NK-92 treated with Interleukin-12 subunit alpha and Interleukin-12 subunit beta, amount 100 ng/mL, for 24 hours (cell line): ENCODE data around the gene SEMA4C.

Experiments used
- DNase-seq: peaks from one replicate; lab custom pipeline; 2025; lab: John Stamatoyannopoulos, UW

SEMA4C gene

GRCh38 chr2:96881349-96882195, 11.7 kb upstream of the SEMA4C start:
- DNase-seq = no peak

GRCh38 chr2:96880891-96881273, 11.0 kb upstream of the SEMA4C start:
- no peak for DNase-seq

GRCh38 chr2:96879545-96880040, 9.7 kb upstream of the SEMA4C start:
- no peak for DNase-seq

- no peak for DNase-seq
Measured at GRCh38 chr2:96878796-96879544, 9.1 kb upstream of the SEMA4C start.

GRCh38 chr2:96878171-96878570, 8.3 kb upstream of the SEMA4C start:
- DNase-seq = no peak

- DNase-seq = no peak
Measured at GRCh38 chr2:96877631-96878092, 7.8 kb upstream of the SEMA4C start.

- peak; percentile 72 for DNase-seq
Measured at GRCh38 chr2:96877042-96877451, 7.2 kb upstream of the SEMA4C start.

GRCh38 chr2:96876269-96877041, 6.6 kb upstream of the SEMA4C start:
- peak; percentile 50 for DNase-seq

- no peak for DNase-seq
Measured at GRCh38 chr2:96875498-96876268, 5.8 kb upstream of the SEMA4C start.

- DNase-seq = no peak
Measured at GRCh38 chr2:96874198-96874831, 4.4 kb upstream of the SEMA4C start.

- no peak for DNase-seq
Measured at GRCh38 chr2:96873651-96874096, 3.8 kb upstream of the SEMA4C start.

GRCh38 chr2:96872591-96873349, 2.9 kb upstream of the SEMA4C start:
- no peak for DNase-seq

- DNase-seq = no peak
Measured at GRCh38 chr2:96870626-96871255, 861 bp upstream of the SEMA4C start.

- no peak for DNase-seq
Measured at GRCh38 chr2:96869281-96869821, 529 bp downstream of the SEMA4C start.

GRCh38 chr2:96868555-96869280, 1.2 kb downstream of the SEMA4C start:
- no peak for DNase-seq

GRCh38 chr2:96867756-96868554, 1.9 kb downstream of the SEMA4C start:
- DNase-seq = no peak

GRCh38 chr2:96866986-96867755, 2.7 kb downstream of the SEMA4C start:
- DNase-seq = no peak
